Measurements from ENCODE around the gene MGAT4A.

- TF ChIP-seq CTCF (conservative IDR thresholded peaks at IDR 0.05) (no peak), ZFX (IDR thresholded peaks at IDR 0.05) (no peak)
These were observed 54.2 kb downstream of the MGAT4A start for GRCh38 chr2:98676742-98677141.
